GM18951 (cell line): ENCODE data around the gene LDAH.

Experiments used
- POLR2A ChIP-seq: IDR thresholded peaks from 4 replicates; pipeline ENCODE4 v1.6.1; 2011; ENCODE audit warnings: mild to moderate bottlenecking; ENCODE audit not compliant: insufficient read length, insufficient read depth; ENCODE audit errors: extremely low read depth
- in situ Hi-C: fragments of 300-500 bp; cut with MboI; formaldehyde crosslinking; loops from one replicate; pipeline ENCODE4 v1.12.0; 2022; ENCODE audit warnings: low sequenced_read_pairs, mixed read lengths, inconsistent platforms; ENCODE audit not compliant: unreplicated experiment

LDAH gene

GRCh38 chr2:20822535-20823490, at the start of gene LDAH:
TSS of gene LDAH (minus strand) at chr2:20823101. CDS start at chr2:20801463, 21,638 bp downstream.
- in situ Hi-C loops = no loop called here
- peak; percentile 79 for TF ChIP-seq POLR2A

- TF ChIP-seq POLR2A = no peak
- in situ Hi-C loops = no loop called here
Observed at GRCh38 chr2:20868377-20868776, 45.5 kb upstream of the LDAH start.

GRCh38 chr2:20862850-20863249, 39.9 kb upstream of the LDAH start:
- in situ Hi-C loops = no loop called here

GRCh38 chr2:20855456-20855855, 32.6 kb upstream of the LDAH start:
- TF ChIP-seq POLR2A = no peak
- in situ Hi-C loops = no loop called here

More at GRCh38 chr2:20862850-20863249, 39.9 kb upstream of the LDAH start:
- no peak for TF ChIP-seq POLR2A

GRCh38 chr2:20852670-20853069, 29.8 kb upstream of the LDAH start:
- TF ChIP-seq POLR2A = no peak
- in situ Hi-C loops = no loop called here

GRCh38 chr2:20852139-20852538, 29.2 kb upstream of the LDAH start:
- in situ Hi-C loops = no loop called here
- no peak for TF ChIP-seq POLR2A

- no peak for TF ChIP-seq POLR2A
Observed at GRCh38 chr2:20844246-20844645, 21.3 kb upstream of the LDAH start.

GRCh38 chr2:20839052-20839451, 16.2 kb upstream of the LDAH start:
- no peak for TF ChIP-seq POLR2A
- in situ Hi-C loops = no loop called here

More at GRCh38 chr2:20844246-20844645, 21.3 kb upstream of the LDAH start:
- in situ Hi-C loops = no loop called here

GRCh38 chr2:20838016-20838415, 15.1 kb upstream of the LDAH start:
- no peak for TF ChIP-seq POLR2A
- in situ Hi-C loops = no loop called here

GRCh38 chr2:20836521-20836920, 13.6 kb upstream of the LDAH start:
- in situ Hi-C loops = no loop called here
- no peak for TF ChIP-seq POLR2A

- TF ChIP-seq POLR2A = no peak
- in situ Hi-C loops = no loop called here
Observed at GRCh38 chr2:20834331-20834730, 11.4 kb upstream of the LDAH start.

- in situ Hi-C loops = no loop called here
- no peak for TF ChIP-seq POLR2A
Observed at GRCh38 chr2:20832606-20833005, 9.7 kb upstream of the LDAH start.

- no peak for TF ChIP-seq POLR2A
- in situ Hi-C loops = no loop called here
Observed at GRCh38 chr2:20829861-20830260, 7.0 kb upstream of the LDAH start.

- in situ Hi-C loops = no loop called here
- TF ChIP-seq POLR2A = no peak
Observed at GRCh38 chr2:20823917-20824316, 1.0 kb upstream of the LDAH start.
